Left hindlimb (tissue), 1 donor: Measurements from ENCODE around the gene OR10A4.
"Not testable (repeated sequence)": the region's sequence is repeated elsewhere in the genome, so short reads cannot be mapped to it uniquely, and the experiment has no call there.

ENCODE experiments used
- DNase-seq: peaks from one replicate; pipeline ENCODE4 v3.0.0-alpha.2; 2018

Gene OR10A4

GRCh38 chr11:6876325-6876724 is at the start of gene OR10A4:
Gene OR10A4, plus strand, starts transcription at chr11:6876625. Its CDS starts 23 bp downstream, at chr11:6876648.
- no peak for DNase-seq

- DNase-seq = no peak
Measured at GRCh38 chr11:6828103-6828502, 48.3 kb upstream of the OR10A4 start.

- DNase-seq = no peak
Measured at GRCh38 chr11:6833356-6833755, 43.1 kb upstream of the OR10A4 start.

GRCh38 chr11:6834021-6834420 is 42.4 kb upstream of the OR10A4 start:
- no peak for DNase-seq

GRCh38 chr11:6841694-6842093 is 34.7 kb upstream of the OR10A4 start:
- DNase-seq = no peak

GRCh38 chr11:6843670-6844069 is 32.8 kb upstream of the OR10A4 start:
- no peak for DNase-seq

GRCh38 chr11:6844356-6844755 is 32.1 kb upstream of the OR10A4 start:
- no peak for DNase-seq

- no peak for DNase-seq
Measured at GRCh38 chr11:6845383-6845782, 31.0 kb upstream of the OR10A4 start, which contains the start of gene OR10A5. Gene OR10A5, plus strand, starts transcription at chr11:6845683. Its CDS starts 0 bp downstream, at chr11:6845683.

GRCh38 chr11:6850526-6850925 is 25.9 kb upstream of the OR10A4 start:
- DNase-seq = no peak

GRCh38 chr11:6854801-6855200 is 21.6 kb upstream of the OR10A4 start:
- DNase-seq = not testable (repeated sequence)

- DNase-seq = no peak
Measured at GRCh38 chr11:6855971-6856541, 20.4 kb upstream of the OR10A4 start.

GRCh38 chr11:6856871-6857270 is 19.6 kb upstream of the OR10A4 start:
- no peak for DNase-seq

- DNase-seq = peak; percentile 34
Measured at GRCh38 chr11:6862961-6863360, 13.5 kb upstream of the OR10A4 start, which contains the start of gene OR10A2. Gene OR10A2, plus strand, starts transcription at chr11:6863057. Its CDS starts 6,698 bp downstream, at chr11:6869755.

GRCh38 chr11:6864438-6864837 is 12.0 kb upstream of the OR10A4 start:
- DNase-seq = no peak

- no peak for DNase-seq
Measured at GRCh38 chr11:6871278-6871677, 5.1 kb upstream of the OR10A4 start.

GRCh38 chr11:6875761-6876160 is 664 bp upstream of the OR10A4 start:
- DNase-seq = no peak

GRCh38 chr11:6876914-6877313 is 489 bp downstream of the OR10A4 start:
- no peak for DNase-seq

GRCh38 chr11:6882751-6883150 is 6.3 kb downstream of the OR10A4 start:
- DNase-seq = no peak

GRCh38 chr11:6887711-6888110 is 11.3 kb downstream of the OR10A4 start:
- DNase-seq = not testable (repeated sequence)

GRCh38 chr11:6888830-6889229 is 12.4 kb downstream of the OR10A4 start:
- no peak for DNase-seq

- DNase-seq = no peak
Measured at GRCh38 chr11:6889835-6890234, 13.4 kb downstream of the OR10A4 start.

- DNase-seq = no peak
Measured at GRCh38 chr11:6892400-6892799, 16.0 kb downstream of the OR10A4 start, which contains the start of gene OR2D2. Gene OR2D2, minus strand, starts transcription at chr11:6892500. Its CDS starts 0 bp downstream, at chr11:6892500.

GRCh38 chr11:6894097-6894496 is 17.7 kb downstream of the OR10A4 start:
- DNase-seq = no peak

GRCh38 chr11:6895010-6895409 is 18.6 kb downstream of the OR10A4 start:
- DNase-seq = no peak

- DNase-seq = no peak
Measured at GRCh38 chr11:6898911-6899310, 22.5 kb downstream of the OR10A4 start.
